ENCODE results near the gene USP17L19. TPM values are rescaled to one million over a fixed set of nuclear protein-coding genes. Genes with fewer than 3 reads are reported as not detected.
A peak's percentile ranks its signal among the peaks of the same experiment; 100 is the strongest.
"Not testable (repeated sequence)": the region's sequence is repeated elsewhere in the genome, so short reads cannot be mapped to it uniquely, and the experiment has no call there.

The USP17L19 gene
- total RNA-seq = not detected

- ATAC-seq; DNase-seq (ENCODE audit: low spot score): not testable (repeated sequence)
Observed at GRCh38 chr4:9253078-9253477, at the start of gene USP17L19. USP17L19 (plus strand) TSS chr4:9253378; CDS start chr4:9253378, 0 bp downstream.

GRCh38 chr4:9210357-9210756 lies 42.8 kb upstream of the USP17L19 start, which contains the start of gene USP17L10:
USP17L10 (plus strand) TSS chr4:9210657; CDS start chr4:9210657, 0 bp downstream.
- ATAC-seq; DNase-seq (ENCODE audit: low spot score): not testable (repeated sequence)

- peak; percentile 6 for DNase-seq (ENCODE audit: low spot score)
Observed at GRCh38 chr4:9214701-9215100, 38.5 kb upstream of the USP17L19 start.

GRCh38 chr4:9215105-9215504 lies 38.1 kb upstream of the USP17L19 start, which contains the start of gene USP17L11:
USP17L11 (plus strand) TSS chr4:9215405; CDS start chr4:9215405, 0 bp downstream.
- ATAC-seq; DNase-seq (ENCODE audit: low spot score): not testable (repeated sequence)

More at GRCh38 chr4:9214701-9215100, 38.5 kb upstream of the USP17L19 start:
- not testable (repeated sequence) for ATAC-seq

- DNase-seq (ENCODE audit: low spot score); ATAC-seq: not testable (repeated sequence)
Observed at GRCh38 chr4:9219852-9220251, 33.3 kb upstream of the USP17L19 start, which contains the start of gene USP17L12. USP17L12 (plus strand) TSS chr4:9220152; CDS start chr4:9220152, 0 bp downstream.

- DNase-seq (ENCODE audit: low spot score); ATAC-seq: not testable (repeated sequence)
Observed at GRCh38 chr4:9224596-9224995, 28.6 kb upstream of the USP17L19 start, which contains the start of gene USP17L13. USP17L13 (plus strand) TSS chr4:9224896; CDS start chr4:9224896, 0 bp downstream.

GRCh38 chr4:9230249-9230648 lies 22.9 kb upstream of the USP17L19 start:
- not testable (repeated sequence) for DNase-seq (ENCODE audit: low spot score); ATAC-seq

- ATAC-seq; DNase-seq (ENCODE audit: low spot score): not testable (repeated sequence)
Observed at GRCh38 chr4:9234085-9234484, 19.1 kb upstream of the USP17L19 start, which contains the start of gene USP17L15. USP17L15 (plus strand) TSS chr4:9234385; CDS start chr4:9234385, 0 bp downstream.

- DNase-seq (ENCODE audit: low spot score); ATAC-seq: not testable (repeated sequence)
Observed at GRCh38 chr4:9238461-9238860, 14.7 kb upstream of the USP17L19 start.

- not testable (repeated sequence) for ATAC-seq; DNase-seq (ENCODE audit: low spot score)
Observed at GRCh38 chr4:9243579-9243978, 9.6 kb upstream of the USP17L19 start, which contains the start of gene USP17L17. USP17L17 (plus strand) TSS chr4:9243879; CDS start chr4:9243879, 0 bp downstream.

GRCh38 chr4:9247953-9248680 lies 5.1 kb upstream of the USP17L19 start, which contains the start of gene USP17L18:
USP17L18 (plus strand) TSS chr4:9248630; CDS start chr4:9248630, 0 bp downstream.
- peak; percentile 47 for DNase-seq (ENCODE audit: low spot score)
- ATAC-seq = not testable (repeated sequence)

- ATAC-seq; DNase-seq (ENCODE audit: low spot score): not testable (repeated sequence)
Observed at GRCh38 chr4:9257824-9258223, 4.6 kb downstream of the USP17L19 start, which contains the start of gene USP17L20. USP17L20 (plus strand) TSS chr4:9258124; CDS start chr4:9258124, 0 bp downstream.

GRCh38 chr4:9262572-9262971 lies 9.4 kb downstream of the USP17L19 start, which contains the start of gene USP17L21:
USP17L21 (plus strand) TSS chr4:9262872; CDS start chr4:9262872, 0 bp downstream.
- not testable (repeated sequence) for ATAC-seq; DNase-seq (ENCODE audit: low spot score)

- ATAC-seq; DNase-seq (ENCODE audit: low spot score): not testable (repeated sequence)
Observed at GRCh38 chr4:9267319-9267718, 14.1 kb downstream of the USP17L19 start, which contains the start of gene USP17L22. USP17L22 (plus strand) TSS chr4:9267619; CDS start chr4:9267619, 0 bp downstream.

GRCh38 chr4:9271719-9272118 lies 18.5 kb downstream of the USP17L19 start:
- ATAC-seq = not testable (repeated sequence)
- peak; percentile 71 for DNase-seq (ENCODE audit: low spot score)

Other genes starting within 250 kb of the USP17L19 start
- not detected for gene FAM90A26, start 83.0 kb upstream of the USP17L19 start, total RNA-seq
- not detected for gene USP17L10, start 42.7 kb upstream of the USP17L19 start, total RNA-seq
- not detected for gene USP17L11, start 38.0 kb upstream of the USP17L19 start, total RNA-seq
- not detected for gene USP17L12, start 33.2 kb upstream of the USP17L19 start, total RNA-seq
- not detected for gene USP17L13, start 28.5 kb upstream of the USP17L19 start, total RNA-seq
- gene USP17L15, start 19.0 kb upstream of the USP17L19 start, total RNA-seq = not detected
- gene USP17L17, start 9.5 kb upstream of the USP17L19 start, total RNA-seq = not detected
- not detected for gene USP17L18, start 4.7 kb upstream of the USP17L19 start, total RNA-seq
- not detected for gene USP17L20, start 4.7 kb downstream of the USP17L19 start, total RNA-seq
- gene USP17L21, start 9.5 kb downstream of the USP17L19 start, total RNA-seq = not detected
- not detected for gene USP17L22, start 14.2 kb downstream of the USP17L19 start, total RNA-seq
- not detected for gene USP17L24, start 71.8 kb downstream of the USP17L19 start, total RNA-seq
- gene USP17L25, start 76.5 kb downstream of the USP17L19 start, total RNA-seq = not detected
- not detected for gene USP17L26, start 81.3 kb downstream of the USP17L19 start, total RNA-seq
- gene USP17L5, start 86.0 kb downstream of the USP17L19 start, total RNA-seq = not detected
- gene USP17L27, start 90.8 kb downstream of the USP17L19 start, total RNA-seq = not detected
- not detected for gene USP17L28, start 95.5 kb downstream of the USP17L19 start, total RNA-seq
- not detected for gene USP17L29, start 100.3 kb downstream of the USP17L19 start, total RNA-seq
- not detected for gene USP17L30, start 109.8 kb downstream of the USP17L19 start, total RNA-seq
- not detected for gene DEFB131A, start 191.0 kb downstream of the USP17L19 start, total RNA-seq

Measured in left lobe of liver (tissue), 2 donors.